NCI-H2196 (cell line): ENCODE results near the gene ITGB3.

ENCODE experiments used
- DNase-seq: peaks from one replicate; lab custom pipeline; 2025; ENCODE audit not compliant: unreplicated experiment; lab: John Stamatoyannopoulos, UW

ITGB3 gene

DNA sequence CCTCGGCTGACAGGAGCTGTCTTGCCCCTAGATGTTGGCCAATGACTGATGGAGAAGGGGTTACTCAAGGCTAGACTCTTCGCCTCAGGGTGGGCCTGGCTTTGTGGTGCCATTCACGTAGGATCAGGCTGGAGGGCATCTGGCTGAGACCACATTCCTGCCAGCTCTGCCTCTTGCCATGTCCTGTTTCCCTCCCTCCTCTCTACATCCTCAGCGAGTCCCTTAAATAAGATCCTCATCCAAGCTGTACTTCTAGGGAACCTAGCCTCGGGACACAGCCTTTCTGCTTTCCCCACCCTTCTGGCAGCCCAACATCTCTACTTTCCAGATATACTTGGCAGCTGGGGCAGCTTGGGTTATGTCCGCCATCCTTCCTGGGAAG lies 42.2 kb downstream of the ITGB3 start:
- DNase-seq, result no peak

DNA sequence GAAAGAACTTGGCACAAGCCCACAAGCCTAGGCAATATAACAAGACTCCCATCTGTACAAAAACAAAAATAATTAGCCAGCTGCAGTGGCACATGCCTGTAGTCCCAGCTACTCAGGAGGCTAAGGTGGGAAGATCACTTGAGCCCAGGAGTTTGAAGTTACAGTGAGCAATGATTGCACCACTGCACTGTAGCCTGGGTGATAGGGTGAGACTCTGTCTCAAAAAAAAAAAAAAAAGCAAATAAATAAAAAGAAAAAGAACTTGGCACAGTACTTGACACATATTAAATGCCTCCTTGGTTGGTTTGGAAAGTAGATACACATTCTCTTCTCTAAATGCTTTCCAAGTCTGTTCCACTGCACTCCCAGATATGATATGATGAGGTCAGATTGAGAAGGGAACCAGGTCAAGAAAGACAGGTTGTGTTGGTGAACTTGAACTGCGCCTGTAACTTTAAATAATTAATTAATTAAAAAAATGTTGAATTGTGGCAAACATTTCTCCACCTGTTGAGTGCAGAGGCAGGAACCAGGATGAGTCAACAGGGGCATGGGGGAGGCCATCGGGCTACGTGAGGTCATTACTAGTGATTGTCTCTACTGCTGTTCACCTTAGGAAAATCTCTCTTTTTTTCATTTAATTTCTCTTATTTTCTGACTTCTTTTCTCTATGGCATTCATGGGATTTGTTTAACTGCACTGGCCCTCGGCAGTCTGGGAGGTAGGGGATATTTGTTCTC lies 44.2 kb downstream of the ITGB3 start:
- no peak for DNase-seq

DNA sequence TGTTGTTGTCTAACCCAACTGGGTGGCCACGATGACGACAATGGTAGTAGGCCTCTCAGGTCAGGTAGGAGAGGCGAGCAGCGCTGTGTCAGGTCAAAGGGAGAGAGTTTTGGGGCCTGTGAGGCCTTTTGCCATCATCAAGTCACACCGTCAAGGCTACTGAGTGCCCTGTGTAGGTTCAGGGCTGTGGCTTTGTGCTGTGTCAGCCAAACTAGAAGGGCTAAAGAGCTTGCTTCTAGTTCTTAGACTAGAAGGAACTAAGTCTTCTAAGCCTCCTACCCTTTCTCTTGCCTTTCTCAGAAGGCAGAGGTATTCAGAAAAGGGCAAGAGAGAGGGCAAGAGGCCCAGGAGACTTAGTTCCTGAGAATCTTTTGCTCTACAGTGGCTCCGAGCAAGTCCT lies 45.1 kb downstream of the ITGB3 start:
- DNase-seq, result no peak

DNA sequence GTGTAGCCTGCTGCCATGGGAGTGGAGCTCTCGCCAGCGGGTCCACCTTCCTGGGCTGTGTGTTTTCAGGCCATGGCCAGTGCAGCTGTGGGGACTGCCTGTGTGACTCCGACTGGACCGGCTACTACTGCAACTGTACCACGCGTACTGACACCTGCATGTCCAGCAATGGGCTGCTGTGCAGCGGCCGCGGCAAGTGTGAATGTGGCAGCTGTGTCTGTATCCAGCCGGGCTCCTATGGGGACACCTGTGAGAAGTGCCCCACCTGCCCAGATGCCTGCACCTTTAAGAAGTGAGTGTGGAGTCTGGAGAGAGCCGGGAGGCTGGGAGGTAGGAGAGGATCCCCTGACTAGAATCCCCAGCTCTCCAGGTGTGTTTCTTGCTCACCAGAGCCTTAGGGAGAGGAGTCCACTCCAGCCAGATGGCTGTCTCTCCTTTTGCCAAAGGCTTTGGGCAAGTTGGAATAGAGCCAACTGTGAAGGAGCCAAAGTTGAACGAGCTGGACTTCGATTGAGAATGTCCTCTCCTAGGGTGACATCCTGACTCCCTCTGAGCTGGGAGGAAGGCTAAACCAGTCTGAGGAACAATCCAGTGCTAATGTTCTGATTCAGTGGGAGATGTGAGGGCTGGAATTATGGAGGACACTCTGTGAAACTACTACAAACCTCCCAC lies 45.7 kb downstream of the ITGB3 start:
- peak; percentile 32 for DNase-seq

DNA sequence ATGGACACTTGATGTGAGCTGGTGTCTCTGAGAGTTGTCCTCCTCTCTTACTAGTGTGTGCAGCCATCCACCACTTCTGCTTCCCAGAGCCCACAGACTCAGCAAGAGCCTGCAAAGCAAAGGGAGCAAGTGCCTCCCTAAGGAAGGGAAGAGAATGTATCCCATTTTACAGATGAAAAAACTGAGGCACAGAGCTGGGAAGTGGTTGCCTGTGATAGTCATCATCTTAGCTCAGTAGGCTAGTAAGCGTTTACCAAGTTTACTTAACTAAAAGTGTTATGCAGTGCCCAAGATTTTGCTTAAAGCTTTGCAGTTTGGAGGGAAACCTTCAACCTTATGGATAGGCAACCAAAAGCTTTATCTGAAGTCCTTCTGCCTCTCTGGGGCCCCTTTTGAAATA lies 47.1 kb downstream of the ITGB3 start:
- DNase-seq, result no peak

DNA sequence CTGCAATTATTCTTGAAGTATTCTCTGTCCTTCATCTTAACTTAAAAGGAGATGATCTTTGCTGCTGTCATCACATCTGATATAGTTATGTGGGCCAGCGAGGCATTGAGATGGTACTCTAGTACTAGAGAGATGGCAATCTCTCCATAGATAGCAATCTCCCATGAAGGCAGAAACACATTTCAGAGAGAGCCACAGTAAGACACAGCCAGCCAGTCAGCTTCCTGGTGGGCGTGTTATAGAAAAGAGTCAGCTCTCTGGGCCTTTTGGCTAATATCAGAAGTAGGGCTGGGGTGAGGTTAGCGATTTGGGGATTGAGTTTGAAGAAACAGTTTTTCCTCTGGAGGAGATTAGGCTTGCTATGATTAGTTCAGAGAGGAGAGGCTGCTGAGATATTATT lies 47.5 kb downstream of the ITGB3 start:
- no peak for DNase-seq

DNA sequence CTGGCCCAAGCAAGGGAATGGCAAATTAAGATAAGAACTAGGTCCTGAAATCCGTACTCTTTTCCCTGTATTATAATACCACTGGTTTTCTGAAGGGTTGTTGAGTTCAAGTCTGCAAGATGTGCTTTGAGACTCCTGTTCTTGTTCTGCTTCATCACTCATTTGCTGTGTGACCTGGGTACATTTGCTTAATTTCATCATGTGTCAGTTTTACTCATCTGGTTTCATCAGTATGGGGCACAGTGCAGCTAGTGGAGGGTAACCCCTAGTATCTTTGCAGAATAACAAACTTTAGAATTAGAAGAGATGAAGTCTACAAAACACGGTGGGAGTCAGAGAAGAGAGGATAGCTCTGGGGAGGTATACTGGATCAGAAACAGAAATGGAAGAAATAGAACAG lies 48.2 kb downstream of the ITGB3 start:
- no peak for DNase-seq

DNA sequence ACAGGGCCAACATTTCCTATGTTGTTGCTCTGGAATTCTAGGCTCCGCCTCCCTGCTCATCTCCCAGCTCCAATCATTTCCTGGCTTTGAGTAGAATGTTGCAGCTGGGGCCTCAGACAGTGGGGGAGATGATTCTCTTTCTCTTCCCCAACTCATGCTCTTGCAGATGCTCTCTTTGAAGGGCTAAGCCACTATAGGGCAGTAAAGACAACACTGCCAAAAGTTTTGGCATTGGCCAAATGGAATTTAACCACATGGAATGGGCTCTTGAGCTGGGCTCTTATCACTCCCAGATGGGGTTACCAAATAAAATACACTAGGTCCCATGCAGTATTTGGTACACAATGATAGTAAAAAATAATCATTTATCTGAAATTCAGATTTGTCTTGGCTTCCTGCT lies 50.6 kb downstream of the ITGB3 start:
- DNase-seq, result no peak

DNA sequence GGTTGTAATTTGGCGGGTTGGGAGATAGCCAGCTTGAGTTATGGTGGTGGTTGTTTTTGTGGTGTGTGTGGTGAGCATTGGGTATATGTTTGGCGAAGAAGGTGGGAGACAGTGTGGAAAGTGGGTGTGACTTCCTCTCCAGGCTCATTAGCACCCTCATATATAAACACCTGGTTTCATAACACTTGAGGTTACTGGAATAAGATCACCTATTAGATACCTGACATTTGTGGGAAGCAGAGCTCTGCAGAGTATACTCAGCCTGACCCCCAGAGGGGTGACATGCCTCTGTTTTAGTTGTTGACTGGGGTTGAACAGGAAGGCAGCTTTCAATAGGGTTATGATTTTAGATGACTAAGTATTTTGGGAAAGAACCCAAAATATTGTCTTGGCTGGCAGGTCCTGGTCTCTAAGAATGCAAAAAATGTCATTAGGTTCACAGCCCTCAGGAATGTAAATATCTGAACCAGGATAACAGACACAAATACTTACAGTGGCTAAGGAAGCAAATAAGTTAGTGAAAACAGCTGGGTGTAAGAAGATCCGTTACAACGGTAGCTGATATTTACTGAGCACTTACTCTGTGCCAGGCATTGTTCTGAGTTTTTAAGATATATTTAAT lies 51.8 kb downstream of the ITGB3 start:
- peak; percentile 25 for DNase-seq

DNA sequence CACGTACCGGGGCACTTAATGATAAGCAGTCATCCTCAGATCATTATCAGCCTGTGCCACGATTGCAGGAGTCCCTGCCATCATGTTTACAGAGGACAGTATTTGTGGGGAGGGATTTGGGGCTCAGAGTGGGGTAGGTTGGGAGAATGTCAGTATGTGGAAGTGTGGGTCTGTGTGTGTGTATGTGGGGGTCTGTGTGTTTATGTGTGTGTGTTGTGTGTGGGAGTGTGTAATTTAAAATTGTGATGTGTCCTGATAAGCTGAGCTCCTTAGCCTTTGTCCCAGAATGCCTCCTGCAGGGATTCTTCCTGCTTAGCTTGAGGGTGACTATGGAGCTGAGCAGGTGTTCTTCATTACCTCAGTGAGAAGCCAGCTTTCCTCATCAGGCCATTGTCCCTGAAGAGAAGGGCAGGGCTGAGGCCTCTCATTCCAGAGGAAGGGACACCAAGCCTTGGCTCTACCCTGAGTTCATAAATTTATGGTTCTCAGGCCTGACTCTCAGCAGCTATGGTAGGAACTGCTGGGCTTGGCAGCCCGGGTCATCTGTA lies 56.6 kb downstream of the ITGB3 start:
- no peak for DNase-seq

DNA sequence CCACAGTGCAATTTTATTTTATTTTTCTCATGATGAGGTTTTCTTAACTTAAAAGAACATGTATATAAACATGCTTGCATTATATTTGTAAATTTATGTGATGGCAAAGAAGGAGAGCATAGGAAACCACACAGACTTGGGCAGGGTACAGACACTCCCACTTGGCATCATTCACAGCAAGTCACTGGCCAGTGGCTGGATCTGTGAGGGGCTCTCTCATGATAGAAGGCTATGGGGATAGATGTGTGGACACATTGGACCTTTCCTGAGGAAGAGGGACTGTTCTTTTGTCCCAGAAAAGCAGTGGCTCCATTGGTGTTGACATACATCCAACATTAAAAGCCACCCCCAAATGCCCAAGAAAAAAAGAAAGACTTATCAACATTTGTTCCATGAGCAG lies 57.8 kb downstream of the ITGB3 start:
- DNase-seq, result no peak

DNA sequence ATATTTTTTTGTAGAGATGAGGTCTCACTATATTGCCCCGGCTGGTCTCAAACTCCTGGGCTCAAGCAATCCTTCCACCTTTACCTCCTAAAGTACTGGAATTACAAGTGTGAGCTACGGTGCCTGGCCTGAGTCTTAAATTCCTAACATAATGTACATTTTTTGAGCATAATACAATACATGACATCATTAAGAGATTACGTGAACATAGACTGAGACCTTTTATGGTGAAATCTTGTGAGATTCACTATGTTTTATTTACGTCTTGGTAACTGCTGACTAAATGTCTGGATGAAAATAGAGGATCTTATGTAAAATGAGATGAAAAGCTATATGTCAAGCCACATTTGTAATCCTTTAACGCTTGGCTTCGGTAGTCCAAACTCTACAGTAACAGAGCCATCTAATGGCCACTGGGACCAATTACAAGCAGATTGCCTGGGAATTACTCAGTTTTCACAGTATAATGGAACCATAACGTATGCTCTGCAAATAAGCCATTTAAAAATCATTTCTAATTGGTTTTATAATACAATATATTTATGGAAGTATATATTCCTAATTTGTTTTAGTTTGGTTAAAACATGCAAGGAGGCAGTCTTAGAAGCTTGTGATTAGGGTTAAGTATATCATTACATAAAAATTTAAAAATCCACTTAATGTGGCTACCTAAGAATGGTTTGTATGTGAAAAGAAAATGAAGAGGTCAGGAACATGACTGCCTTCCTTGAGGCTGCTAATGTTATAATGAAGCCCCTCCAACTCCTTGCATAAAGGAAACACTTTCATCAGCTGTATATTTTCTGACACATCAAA lies 62.0 kb downstream of the ITGB3 start:
- DNase-seq, result peak; percentile 70

DNA sequence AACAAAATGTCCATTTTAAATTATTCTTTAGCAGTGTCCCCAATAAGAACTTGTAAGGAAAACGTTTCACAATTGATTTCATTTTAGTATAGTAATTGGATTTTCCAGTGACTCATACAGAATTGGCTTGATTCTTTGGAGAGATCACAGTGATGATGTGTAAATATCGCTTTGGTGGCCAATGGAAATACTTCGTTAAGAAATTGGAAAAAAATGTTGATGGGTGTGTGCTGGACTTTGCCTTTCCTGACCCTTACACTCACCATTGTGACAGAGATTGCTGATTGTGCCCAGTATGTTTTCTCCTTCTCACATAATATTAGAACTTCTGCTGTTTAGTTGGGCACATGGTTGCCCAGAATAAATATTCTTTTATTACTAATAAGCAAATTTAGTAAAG lies 62.7 kb downstream of the ITGB3 start:
- no peak for DNase-seq

DNA sequence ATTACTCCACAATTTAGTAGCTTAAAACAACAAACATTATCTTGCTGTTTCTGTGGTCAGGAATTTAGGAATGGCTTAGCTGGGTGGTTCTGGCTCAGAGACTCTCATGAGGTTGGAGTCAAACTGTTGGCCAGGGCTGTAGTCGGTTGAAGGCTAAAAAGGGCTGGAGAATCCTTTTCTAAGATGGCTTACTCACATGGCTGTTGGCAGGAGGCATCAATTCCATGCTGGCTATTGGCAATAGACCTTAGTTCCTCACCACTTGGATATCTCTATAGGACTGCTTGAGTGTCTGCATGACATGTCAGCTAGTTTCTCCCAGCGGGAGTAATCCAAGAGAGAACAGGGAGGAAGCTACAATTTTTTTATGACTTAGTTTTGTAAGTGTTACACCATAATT lies 63.5 kb downstream of the ITGB3 start:
- DNase-seq, result no peak

DNA sequence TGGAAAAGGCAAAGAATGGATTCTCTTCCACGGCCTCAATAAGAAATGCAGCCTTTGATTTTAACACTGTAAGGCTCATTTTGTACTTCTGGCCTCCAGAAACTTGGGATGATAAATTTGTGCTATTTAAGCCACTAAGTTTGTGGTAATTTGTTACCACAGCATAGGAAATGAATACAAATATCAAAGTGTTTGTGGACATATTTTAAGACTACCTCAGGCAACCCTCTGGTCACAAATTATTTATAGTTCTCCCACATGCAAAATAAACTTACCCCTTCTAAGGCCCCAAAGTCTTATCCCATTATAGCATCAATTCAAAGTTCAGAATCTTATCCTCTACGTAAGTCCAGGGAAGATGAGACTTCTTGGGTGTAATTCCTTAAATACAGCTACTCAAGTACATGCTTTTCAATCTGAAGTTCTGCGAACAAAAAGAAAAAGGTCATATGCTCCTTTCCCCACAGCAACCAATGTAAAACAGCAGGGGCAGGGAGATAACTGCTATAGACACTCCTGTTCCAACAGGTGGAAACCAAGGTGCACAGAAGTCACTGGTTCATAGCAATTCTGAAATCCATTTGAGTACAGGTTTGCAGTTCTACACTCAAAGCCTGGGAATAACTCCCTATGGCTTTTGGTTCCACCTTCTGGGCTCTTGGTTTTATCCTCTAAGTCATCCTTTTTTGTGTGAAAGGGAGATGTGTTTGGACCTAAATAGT lies 64.7 kb downstream of the ITGB3 start:
- no peak for DNase-seq

DNA sequence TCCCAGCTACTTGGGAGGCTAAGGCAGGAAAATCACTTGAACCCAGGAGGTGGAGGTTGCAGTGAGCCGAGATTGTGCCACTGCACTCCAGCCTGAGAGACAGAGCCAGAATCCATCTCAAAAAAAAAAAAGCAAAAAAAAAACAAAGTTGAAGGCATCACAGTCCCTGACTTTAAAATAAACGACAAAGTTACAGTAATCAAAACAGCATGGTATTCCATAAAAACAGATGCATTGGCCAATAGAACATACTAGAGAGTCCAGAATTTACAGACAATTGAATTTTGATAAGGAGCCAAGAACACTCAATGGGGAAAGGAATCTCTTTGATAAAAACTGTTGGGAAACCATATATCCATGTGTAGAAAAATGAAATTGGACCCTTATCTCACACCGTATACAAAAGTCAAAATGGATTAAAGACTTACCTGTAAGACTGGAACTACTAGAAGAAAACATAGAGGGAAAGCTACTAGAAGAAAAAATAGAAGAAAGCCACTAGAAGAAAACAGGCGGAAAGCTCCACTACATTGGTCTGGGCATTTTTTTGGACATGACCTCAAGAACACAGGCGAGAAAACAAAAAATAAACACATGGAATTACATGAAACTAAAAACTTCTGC lies 67.4 kb downstream of the ITGB3 start:
- no peak for DNase-seq

DNA sequence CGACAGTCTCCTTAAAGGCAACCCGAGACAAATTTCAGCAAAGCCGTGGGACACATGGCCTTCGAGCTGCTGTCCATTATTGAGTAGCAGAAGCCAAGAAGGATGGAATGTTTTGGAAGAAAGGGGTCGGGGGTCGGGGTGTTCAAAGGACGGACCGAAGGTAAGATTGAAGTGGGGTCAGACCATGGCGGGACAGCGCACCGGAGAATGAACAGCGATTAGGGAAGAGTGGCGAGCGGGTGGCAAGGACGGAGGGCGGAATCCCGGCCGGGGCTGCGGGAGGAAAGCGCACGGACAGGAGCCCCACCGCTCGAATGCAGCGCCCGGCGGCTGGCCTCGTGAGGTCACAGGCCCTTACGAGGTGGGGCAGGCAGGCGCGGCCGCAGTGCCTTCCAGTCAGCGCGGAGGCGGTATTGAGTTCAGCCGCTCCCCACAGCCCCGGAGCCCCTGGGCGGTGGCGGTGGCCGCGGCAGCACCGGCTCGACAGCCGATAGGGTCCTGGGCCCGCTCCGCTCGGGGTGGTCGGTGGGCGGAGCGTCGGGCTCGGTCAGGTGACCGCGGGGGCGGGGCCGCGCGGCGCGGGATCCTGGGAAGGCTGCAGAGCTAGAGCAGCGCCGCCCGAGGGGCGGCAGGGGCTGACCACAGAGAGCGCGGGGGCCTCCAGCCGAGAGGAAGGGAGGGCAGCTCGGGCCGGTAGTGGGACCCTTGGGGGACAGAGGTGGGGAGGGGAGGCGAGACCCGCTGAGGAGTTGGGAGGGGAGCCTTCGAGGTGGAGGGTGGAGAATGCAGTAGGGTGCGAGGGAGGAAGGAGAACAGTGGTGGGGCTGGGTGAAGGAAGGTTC lies 70.0 kb downstream of the ITGB3 start, which contains the start of gene EFCAB13:
Gene EFCAB13, plus strand, starts transcription at position 574 of the 842 bp plus-strand sequence. CDS start 4,399 bp downstream, outside the sequence.
- peak; percentile 95 for DNase-seq

DNA sequence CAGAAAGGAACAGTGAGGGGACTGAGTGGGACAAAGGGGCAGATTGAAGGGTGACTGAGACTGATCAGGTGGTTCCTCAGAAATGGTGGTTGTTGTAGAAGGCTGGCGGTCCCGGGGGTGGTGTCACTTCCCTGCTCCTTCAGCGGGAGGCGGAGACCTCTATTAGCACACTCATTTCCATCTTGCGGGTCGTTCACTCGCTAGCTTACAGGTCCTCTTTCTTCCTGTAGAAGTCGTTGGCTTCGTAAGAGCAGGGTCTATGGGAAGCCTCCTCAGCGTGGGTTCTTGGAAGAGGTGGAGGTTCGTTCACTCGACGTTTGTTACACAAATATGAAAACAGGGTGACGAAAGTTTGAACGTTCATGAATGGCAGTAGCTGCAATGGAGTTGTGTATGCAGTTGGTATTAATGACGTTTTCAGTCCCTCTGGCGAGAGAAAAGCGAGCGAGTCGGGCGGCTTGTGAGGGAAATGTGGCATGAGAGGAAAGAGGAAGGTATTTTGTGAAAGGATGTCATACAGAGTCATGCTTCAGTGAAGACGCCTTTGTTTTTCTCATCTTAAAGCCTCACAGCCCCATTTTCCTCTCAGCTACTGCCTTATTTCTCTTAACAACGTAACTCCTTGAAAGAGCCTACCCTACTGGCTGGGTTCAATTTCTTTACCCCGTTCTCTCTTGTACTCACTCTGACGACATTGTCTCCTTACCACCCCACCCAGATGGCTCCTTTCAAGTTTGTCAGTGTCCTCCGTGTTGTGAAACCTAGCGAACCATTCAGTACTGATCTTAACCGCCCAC lies 70.8 kb downstream of the ITGB3 start:
- DNase-seq, result peak; percentile 69
